ENCODE data around the gene FGF18.

The FGF18 gene

DNA sequence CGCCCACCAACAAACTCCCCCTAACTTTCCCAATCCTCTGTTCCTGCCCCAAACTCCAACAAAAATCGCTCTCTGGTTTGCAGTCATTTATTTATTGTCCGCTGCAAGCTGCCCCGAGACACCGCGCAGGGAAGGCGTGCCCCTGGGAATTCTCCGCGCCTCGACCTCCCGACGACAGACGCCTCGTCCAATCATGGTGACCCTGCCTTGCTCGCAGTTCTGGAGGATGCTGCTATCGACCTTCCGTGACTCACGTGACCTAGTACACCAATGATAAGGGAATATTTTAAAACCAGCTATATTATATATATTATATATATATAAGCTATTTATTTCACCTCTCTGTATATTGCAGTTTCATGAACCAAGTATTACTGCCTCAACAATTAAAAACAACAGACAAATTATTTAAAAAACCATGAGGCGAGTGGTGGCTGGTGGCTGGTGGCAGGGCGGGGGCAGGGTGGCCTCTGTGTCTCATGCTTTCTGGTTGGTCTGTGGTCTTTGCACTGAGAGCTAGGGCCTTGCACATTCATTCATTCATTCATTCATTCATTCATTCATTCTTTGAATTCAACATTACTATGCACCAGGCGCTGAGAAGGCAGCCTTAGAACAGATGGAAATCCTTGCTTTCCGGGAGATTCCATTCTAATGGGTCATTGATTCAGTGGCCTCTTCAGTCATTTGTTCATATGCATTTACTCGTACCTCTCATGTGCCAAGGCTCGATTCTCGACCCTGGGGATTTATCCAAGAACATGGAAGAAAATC, 37.9 kb downstream of the FGF18 start:
- H3K4me1 Mint-ChIP-seq = no peaks in the 10 kb centered on the region
- H3K27ac Mint-ChIP-seq (ENCODE audit: low read depth) = no peak overlapping the region
- no peak for DNase-seq (ENCODE audit: low spot score in 2 of 2)
- no peaks in the 10 kb centered on the region for H3K9me3 Mint-ChIP-seq
- H3K36me3 Mint-ChIP-seq (ENCODE audit: insufficient read depth) = no peaks in the 10 kb centered on the region
- ATAC-seq (replicated peaks; ENCODE audit: extremely low read depth, poor library complexity, severe bottlenecking) = no peak
- H3K4me3 Mint-ChIP-seq = no peak overlapping the region
- H3K27me3 Mint-ChIP-seq = peaks cover 24% of the 10 kb centered on the region

DNA sequence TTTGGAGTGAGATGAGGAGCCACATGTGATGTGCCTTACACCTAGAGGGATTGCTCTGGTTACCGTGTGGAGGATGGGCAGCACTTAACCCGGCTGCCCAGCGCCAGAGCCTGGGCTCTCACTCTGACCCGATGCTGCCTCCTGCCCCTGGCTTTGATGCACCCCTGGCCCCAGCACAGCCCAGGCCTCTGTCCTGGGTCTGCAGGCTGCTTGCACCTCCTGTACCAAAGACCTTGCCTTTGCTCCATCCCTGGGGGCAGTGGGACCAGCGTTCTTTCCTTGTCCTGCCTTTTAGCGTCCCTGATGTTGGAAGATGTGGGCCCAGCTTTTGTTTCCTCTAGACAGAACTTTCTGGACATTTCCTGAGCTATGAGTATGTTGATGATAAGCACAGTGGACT, 40.4 kb downstream of the FGF18 start:
- no peaks in the 10 kb centered on the region for H3K9me3 Mint-ChIP-seq
- H3K27me3 Mint-ChIP-seq = peaks cover 24% of the 10 kb centered on the region
- no peaks in the 10 kb centered on the region for H3K36me3 Mint-ChIP-seq (ENCODE audit: insufficient read depth)
- no peak overlapping the region for H3K4me3 Mint-ChIP-seq
- H3K27ac Mint-ChIP-seq (ENCODE audit: low read depth) = no peak overlapping the region
- ATAC-seq (replicated peaks; ENCODE audit: extremely low read depth, poor library complexity, severe bottlenecking) (no peak), DNase-seq (ENCODE audit: low spot score in 2 of 2) (no peak)
- no peaks in the 10 kb centered on the region for H3K4me1 Mint-ChIP-seq

DNA sequence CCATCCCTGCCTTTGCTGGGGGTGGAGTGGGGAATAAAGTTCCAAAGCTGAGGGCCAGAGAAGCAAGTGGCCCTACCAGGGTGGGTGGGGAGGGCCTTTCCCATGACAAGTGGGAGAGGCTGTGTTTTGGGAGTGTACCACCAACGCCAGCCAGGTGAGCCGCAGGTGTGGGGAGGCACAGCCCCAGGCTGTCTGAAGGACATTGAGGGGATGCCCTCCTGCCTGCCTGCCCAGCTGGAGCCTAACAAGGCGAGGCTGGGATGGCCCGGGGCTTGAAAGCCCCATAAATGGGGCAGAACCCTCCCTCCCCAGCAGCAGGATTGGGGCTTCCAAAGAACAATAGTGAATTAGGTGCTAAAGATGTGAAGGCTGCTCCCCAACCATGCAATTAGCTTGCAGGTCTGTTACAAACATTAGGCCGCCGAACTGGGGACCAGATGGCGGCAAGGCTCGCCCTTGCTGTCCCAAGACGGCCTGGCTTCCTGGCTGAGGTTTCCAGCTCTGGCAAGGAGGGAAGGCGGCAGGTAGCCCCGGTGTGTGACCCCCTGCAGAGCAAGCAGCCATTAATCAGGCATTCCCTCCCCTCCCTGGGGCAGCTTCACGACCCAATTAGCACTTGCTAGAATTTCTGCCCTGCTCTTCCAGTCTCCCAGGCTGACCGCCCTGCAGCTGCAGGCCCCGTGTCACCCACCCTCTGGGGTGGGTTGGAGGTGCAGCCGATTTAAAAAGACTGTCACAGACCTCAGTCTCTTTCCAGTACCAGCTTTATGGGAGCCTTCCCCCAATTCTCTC, 42.9 kb downstream of the FGF18 start:
- Mint-ChIP-seq H3K9me3 (no peaks in the 10 kb centered on the region), H3K27ac (ENCODE audit: low read depth) (no peak overlapping the region), H3K4me1 (no peaks in the 10 kb centered on the region)

DNA sequence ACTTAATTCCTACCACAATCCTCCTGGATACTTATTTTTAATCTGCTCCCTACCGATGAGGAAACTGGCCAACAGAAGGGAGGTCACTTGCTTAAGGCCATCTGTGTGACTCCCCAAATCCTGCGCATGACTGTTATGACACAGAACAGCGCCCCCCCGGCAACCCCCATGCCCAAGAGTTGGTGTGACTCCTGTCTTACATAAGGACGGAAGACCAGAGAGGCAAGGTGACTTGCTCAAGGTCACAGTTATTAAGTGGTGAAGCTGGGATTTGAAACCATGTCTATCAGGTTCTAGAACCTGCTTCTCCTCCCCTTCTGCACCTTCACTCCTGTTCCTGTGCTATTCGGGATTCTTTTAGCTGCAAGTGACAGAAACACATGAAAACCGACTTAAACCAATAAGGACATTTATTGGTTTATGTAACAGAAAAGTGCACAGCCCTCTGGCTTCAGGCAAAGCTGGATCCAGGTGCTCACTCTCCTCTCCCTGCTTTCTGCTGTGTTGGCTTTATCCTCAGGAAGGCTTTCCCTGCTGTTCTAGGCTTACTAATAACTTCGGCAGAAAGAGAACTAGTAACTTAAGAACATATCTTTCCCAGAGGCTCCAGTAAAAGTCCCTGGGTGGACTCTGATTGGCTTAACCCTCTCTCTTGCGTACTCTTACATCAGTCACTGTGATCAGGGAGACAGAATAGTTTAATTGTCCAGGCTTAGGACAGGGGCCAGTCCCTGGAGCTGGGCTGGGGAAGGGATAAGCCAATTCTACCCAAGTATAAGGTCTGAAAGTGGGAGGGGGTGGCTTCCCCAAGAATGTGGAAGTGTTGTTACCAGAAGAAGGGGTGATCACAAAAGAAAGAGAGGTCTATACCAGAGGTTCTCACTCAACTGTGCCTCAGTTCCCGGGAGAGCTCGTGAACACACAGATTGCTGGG, 43.7 kb downstream of the FGF18 start:
- Mint-ChIP-seq H3K27me3 (peaks cover 37% of the 10 kb centered on the region), H3K9me3 (no peaks in the 10 kb centered on the region), H3K4me3 (no peak overlapping the region), H3K4me1 (no peaks in the 10 kb centered on the region), H3K36me3 (ENCODE audit: insufficient read depth) (no peaks in the 10 kb centered on the region), H3K27ac (ENCODE audit: low read depth) (no peak overlapping the region)
- no peak for DNase-seq (ENCODE audit: low spot score in 2 of 2)
- no peak for ATAC-seq (replicated peaks; ENCODE audit: extremely low read depth, poor library complexity, severe bottlenecking)

More for the DNA sequence above, 42.9 kb downstream of the FGF18 start:
- ATAC-seq (replicated peaks; ENCODE audit: extremely low read depth, poor library complexity, severe bottlenecking) = no peak
- no peak for DNase-seq (ENCODE audit: low spot score in 2 of 2)
- H3K4me3 Mint-ChIP-seq = no peak overlapping the region
- no peaks in the 10 kb centered on the region for H3K36me3 Mint-ChIP-seq (ENCODE audit: insufficient read depth)
- H3K27me3 Mint-ChIP-seq = peaks cover 37% of the 10 kb centered on the region

DNA sequence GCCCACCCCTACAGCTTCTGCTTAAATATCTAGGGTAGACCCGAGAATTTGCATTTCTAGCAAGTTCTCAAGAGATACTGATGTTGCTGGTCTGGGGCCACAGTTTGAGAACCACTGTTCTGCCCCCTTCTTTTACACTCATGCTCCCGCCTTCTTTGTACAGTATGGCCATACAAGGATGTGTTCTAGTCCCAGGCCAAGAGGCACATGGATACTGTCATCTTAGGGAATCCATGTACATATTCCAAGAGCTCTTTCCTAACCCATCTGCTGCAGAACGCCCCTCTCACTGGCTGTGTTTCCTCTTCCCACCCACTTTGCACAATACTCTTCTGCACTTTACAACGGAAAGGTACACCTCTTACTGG, 44.4 kb downstream of the FGF18 start:
- H3K27ac Mint-ChIP-seq (ENCODE audit: low read depth) = no peak overlapping the region
- no peaks in the 10 kb centered on the region for H3K9me3 Mint-ChIP-seq
- peaks cover 39% of the 10 kb centered on the region for H3K27me3 Mint-ChIP-seq
- no peaks in the 10 kb centered on the region for H3K36me3 Mint-ChIP-seq (ENCODE audit: insufficient read depth)
- no peak overlapping the region for H3K4me3 Mint-ChIP-seq
- no peaks in the 10 kb centered on the region for H3K4me1 Mint-ChIP-seq
- ATAC-seq (replicated peaks; ENCODE audit: extremely low read depth, poor library complexity, severe bottlenecking) = no peak
- DNase-seq (ENCODE audit: low spot score in 2 of 2) = no peak

DNA sequence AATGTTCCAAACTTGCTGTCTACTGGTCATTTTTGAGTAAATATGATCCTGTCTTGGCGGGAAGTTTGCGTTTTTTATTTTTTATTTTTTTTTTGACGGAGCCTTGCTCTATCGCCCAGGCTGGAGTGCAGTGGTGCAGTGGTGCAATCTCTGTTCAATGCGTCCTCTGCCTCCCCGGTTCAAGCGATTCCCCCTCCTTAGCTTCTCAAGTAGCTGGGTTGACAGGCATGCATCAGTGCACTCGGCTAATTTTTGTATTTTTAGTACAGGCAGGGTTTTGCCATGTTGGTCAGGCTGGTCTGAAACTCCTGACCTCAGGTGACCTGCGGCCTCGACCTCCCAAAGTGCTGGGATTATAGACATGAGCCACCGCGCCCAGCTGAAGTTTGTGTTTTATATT, 45.4 kb downstream of the FGF18 start:
- ATAC-seq (replicated peaks; ENCODE audit: extremely low read depth, poor library complexity, severe bottlenecking) = no peak
- Mint-ChIP-seq H3K4me3 (no peak overlapping the region), H3K27me3 (peaks cover 49% of the 10 kb centered on the region), H3K27ac (ENCODE audit: low read depth) (no peak overlapping the region), H3K4me1 (no peaks in the 10 kb centered on the region), H3K9me3 (no peaks in the 10 kb centered on the region), H3K36me3 (ENCODE audit: insufficient read depth) (no peaks in the 10 kb centered on the region)
- DNase-seq (ENCODE audit: low spot score in 2 of 2) = no peak

DNA sequence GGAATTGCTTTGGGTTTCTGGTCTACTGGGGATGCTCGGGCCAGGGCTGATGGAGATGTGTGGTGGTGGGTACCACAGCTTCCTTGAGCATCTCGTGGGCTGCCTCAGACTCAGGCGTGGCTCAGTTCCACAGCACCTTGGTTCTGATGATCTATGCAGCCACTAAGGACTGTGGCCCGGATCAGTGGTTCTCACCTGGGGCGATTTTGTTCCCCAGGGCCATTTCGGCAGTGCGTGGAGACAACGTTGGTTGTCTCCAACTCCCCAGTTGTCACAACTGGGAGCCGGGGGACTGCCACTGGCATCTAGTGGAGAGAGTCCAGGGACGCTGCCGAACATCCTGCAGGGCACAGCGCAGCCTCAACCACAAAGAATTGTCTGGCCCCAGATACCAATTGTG, 47.7 kb downstream of the FGF18 start:
- ATAC-seq (replicated peaks; ENCODE audit: extremely low read depth, poor library complexity, severe bottlenecking) (no peak), DNase-seq (ENCODE audit: low spot score in 2 of 2) (no peak)
- no peak overlapping the region for H3K4me3 Mint-ChIP-seq
- H3K27ac Mint-ChIP-seq (ENCODE audit: low read depth) = no peak overlapping the region
- no peaks in the 10 kb centered on the region for H3K9me3 Mint-ChIP-seq
- H3K36me3 Mint-ChIP-seq (ENCODE audit: insufficient read depth) = no peaks in the 10 kb centered on the region
- H3K4me1 Mint-ChIP-seq = no peaks in the 10 kb centered on the region
- peaks cover 54% of the 10 kb centered on the region for H3K27me3 Mint-ChIP-seq

DNA sequence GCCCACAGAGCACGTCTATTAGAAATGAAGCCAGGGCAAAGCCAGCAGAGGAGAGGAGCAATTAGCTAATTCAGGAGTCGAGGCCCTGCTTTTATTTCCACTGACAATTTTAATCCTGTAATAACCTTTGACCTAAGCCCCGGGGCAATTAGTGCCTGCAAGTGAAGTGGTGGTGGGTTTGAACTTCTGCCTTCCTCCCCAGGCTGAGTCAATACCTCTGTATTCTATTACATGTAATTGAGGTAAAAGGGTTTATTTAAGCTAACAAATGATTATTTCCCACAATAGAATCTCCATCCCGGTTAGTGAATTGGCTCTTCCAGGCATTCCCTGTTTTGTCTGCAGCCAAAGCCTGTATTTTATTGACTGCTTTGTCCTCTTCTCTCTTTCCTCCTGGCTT, 49.9 kb downstream of the FGF18 start:
- Mint-ChIP-seq H3K27ac (ENCODE audit: low read depth) (no peak overlapping the region), H3K4me1 (no peaks in the 10 kb centered on the region), H3K36me3 (ENCODE audit: insufficient read depth) (no peaks in the 10 kb centered on the region), H3K9me3 (no peaks in the 10 kb centered on the region), H3K27me3 (peaks cover 34% of the 10 kb centered on the region), H3K4me3 (no peak overlapping the region)
- ATAC-seq (replicated peaks; ENCODE audit: extremely low read depth, poor library complexity, severe bottlenecking) (no peak), DNase-seq (ENCODE audit: low spot score in 2 of 2) (no peak)

DNA sequence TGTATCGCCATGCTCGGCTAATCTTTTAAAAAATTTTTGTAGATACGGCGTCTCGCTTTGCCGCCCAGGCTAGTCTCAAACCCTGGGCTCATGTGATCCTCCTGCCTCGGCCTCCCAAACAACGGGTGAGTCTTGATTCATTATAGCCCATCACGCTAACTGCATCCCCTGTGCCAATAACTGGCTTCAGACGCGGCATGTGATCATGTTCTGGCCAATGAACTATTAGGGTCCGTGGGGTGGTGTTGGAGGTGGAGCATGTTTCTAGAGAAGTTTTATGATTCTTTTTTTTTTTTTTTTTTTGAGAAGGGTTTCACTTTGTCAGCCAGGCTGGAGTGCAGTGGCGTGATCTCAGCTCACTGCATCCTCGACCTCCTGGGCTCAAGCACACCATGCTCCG, 51.0 kb downstream of the FGF18 start:
- no peak overlapping the region for H3K27ac Mint-ChIP-seq (ENCODE audit: low read depth)
- H3K36me3 Mint-ChIP-seq (ENCODE audit: insufficient read depth) = no peaks in the 10 kb centered on the region
- ATAC-seq (replicated peaks; ENCODE audit: extremely low read depth, poor library complexity, severe bottlenecking) (no peak), DNase-seq (ENCODE audit: low spot score in 2 of 2) (no peak)
- no peaks in the 10 kb centered on the region for H3K9me3 Mint-ChIP-seq
- H3K27me3 Mint-ChIP-seq = peaks cover 28% of the 10 kb centered on the region
- H3K4me1 Mint-ChIP-seq = no peaks in the 10 kb centered on the region
- no peak overlapping the region for H3K4me3 Mint-ChIP-seq

DNA sequence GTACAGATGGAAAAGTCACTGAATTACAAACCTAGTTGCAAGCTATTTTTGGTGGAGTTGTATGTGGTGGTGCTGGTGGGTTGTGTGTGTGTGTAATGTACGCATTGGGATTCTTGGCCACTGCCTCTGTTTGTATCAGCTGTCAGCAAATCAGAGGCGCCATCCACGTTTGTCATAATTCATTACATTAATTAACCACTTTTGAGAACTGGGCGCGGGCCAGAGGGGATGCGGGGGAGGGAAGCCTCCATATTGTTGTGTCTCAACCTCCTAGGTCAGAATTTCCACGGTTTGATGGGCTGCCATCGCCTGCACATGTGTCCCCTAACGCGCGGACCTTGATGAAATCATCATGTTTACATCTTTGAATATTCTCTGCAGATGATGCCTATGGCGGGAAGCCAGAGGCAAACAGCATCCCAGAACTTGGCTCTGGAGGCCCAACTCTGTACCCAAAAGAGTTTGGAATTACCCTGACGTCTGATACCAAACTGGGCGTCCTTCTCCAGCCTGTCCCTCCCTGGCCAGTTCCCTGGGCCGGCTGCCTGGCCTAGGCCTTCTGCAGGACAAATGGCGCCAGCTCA, 54.9 kb downstream of the FGF18 start:
- Mint-ChIP-seq H3K4me3 (no peak overlapping the region), H3K4me1 (no peaks in the 10 kb centered on the region), H3K9me3 (no peaks in the 10 kb centered on the region), H3K27me3 (peaks cover 27% of the 10 kb centered on the region), H3K27ac (ENCODE audit: low read depth) (no peak overlapping the region), H3K36me3 (ENCODE audit: insufficient read depth) (no peaks in the 10 kb centered on the region)
- DNase-seq (ENCODE audit: low spot score in 2 of 2) (no peak), ATAC-seq (replicated peaks; ENCODE audit: extremely low read depth, poor library complexity, severe bottlenecking) (no peak)

DNA sequence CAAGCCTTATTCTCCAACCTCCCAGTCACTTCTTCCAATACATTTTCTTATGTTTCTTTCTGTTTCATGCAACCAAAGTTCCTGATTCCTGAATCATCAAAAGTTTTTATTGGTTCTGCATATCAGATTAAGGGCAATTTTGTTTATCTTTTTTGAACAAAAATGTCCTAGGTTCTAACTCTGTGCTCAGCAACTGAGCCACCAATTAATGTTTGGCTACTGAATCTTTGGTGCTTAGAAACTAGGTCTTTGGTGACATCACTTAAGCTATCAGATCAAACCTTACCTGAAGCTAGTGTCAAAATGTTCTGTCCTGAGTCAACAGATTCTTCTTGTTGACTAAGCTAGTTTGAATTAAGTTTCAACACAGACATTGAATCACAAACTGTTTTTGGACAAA, 56.1 kb downstream of the FGF18 start:
- Mint-ChIP-seq H3K9me3 (no peaks in the 10 kb centered on the region), H3K27ac (ENCODE audit: low read depth) (no peak overlapping the region), H3K36me3 (ENCODE audit: insufficient read depth) (no peaks in the 10 kb centered on the region), H3K4me1 (no peaks in the 10 kb centered on the region), H3K27me3 (peaks cover 18% of the 10 kb centered on the region), H3K4me3 (no peak overlapping the region)
- DNase-seq (ENCODE audit: low spot score in 2 of 2) (no peak), ATAC-seq (replicated peaks; ENCODE audit: extremely low read depth, poor library complexity, severe bottlenecking) (no peak)

DNA sequence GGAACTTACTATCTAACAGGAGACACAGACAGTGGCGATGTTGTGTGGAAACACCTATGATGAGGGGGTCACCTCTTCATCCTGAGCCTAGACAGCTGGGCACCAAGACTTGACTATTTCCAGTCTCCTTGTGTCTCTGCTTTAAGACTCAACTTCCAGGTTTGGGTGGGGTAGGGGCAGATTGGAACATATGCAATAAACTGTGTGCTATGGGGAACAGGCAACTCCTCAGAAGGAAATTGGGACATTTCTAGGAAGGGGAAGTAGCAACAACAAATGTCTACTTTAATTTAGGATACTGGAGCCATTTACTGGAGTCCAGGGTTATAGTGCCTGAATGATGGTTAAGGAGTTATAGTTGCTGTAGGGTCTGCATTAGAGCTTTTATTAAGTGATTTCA, 57.3 kb downstream of the FGF18 start:
- Mint-ChIP-seq H3K9me3 (no peaks in the 10 kb centered on the region), H3K27me3 (peaks cover 21% of the 10 kb centered on the region), H3K4me1 (no peaks in the 10 kb centered on the region), H3K27ac (ENCODE audit: low read depth) (no peak overlapping the region), H3K36me3 (ENCODE audit: insufficient read depth) (no peaks in the 10 kb centered on the region), H3K4me3 (no peak overlapping the region)
- DNase-seq (ENCODE audit: low spot score in 2 of 2) (no peak), ATAC-seq (replicated peaks; ENCODE audit: extremely low read depth, poor library complexity, severe bottlenecking) (no peak)
